GM19238 (cell line): ENCODE data around the gene ACTA1.
"Not testable (repeated sequence)": the region's sequence is repeated elsewhere in the genome, so short reads cannot be mapped to it uniquely, and the experiment has no call there.

ENCODE experiments used
- DNase-seq: peaks from one replicate; pipeline ENCODE4 v3.0.0; 2011; ENCODE audit warnings: low spot score; ENCODE audit not compliant: insufficient read length

ACTA1 gene

DNA sequence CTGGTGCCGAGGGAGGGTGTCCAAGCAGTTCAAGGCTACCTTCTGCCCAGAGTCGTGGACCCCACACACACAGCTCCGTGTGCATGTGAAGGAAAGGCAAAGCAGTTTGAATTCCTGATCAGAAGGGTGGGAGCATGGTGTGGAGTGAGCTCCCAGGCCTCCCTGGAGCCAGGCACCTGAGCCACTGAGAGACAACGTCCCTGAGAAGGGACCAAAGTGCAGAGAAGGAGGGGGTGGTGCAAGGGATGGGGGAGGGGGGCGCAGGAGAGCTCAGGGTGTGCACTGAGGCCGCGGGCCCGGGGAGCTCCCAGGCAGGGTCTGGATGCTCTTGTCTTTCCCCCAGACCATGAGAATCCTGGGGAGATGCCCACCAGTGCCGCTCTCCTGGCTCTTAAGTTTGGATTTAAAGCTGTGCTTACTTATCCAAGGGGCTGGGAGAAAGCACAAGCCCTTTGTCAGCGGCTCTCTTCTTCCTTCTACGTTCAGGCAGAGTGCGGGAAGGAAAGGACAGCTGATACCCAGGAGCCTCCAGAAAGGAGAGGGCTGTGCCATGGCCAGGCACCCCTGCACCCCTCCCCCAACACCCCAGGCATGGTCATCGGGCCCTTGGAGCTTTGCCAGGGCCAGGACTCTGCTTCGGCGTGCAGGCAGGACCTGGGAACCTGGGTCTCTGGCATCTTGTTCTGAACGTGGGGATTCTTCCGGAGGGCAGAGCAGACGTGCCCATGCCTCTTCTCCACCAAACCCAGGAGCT lies 24.1 kb downstream of the ACTA1 start:
- no peak for DNase-seq

DNA sequence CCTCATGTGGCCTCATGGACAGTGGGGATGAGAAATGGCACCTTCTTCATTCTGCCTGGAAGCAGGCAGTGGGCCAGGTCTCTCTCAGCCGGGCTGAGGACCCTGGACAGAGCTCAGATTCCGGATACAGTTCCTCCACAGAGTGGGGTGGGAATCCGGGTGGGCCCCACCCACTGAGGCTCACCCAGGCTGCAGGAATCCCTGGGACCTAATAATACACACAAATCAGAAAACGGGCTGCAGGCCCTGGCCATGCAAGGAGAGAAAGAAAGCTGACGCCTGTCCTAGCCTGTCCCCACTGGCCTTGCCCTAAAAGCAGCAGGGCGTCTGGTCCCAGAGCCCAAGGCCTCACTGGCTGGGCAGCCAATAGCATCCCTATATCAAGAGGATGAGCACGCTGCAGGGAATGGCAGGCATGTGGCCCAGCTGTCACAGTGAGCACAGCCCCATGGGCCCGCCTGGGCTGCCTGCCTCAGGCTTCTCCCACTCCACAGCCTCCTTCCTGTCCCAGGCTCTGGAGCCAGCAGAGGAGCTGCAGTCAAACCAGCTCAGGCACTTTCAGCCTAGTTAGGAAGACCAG lies 25.3 kb downstream of the ACTA1 start:
- no peak for DNase-seq

DNA sequence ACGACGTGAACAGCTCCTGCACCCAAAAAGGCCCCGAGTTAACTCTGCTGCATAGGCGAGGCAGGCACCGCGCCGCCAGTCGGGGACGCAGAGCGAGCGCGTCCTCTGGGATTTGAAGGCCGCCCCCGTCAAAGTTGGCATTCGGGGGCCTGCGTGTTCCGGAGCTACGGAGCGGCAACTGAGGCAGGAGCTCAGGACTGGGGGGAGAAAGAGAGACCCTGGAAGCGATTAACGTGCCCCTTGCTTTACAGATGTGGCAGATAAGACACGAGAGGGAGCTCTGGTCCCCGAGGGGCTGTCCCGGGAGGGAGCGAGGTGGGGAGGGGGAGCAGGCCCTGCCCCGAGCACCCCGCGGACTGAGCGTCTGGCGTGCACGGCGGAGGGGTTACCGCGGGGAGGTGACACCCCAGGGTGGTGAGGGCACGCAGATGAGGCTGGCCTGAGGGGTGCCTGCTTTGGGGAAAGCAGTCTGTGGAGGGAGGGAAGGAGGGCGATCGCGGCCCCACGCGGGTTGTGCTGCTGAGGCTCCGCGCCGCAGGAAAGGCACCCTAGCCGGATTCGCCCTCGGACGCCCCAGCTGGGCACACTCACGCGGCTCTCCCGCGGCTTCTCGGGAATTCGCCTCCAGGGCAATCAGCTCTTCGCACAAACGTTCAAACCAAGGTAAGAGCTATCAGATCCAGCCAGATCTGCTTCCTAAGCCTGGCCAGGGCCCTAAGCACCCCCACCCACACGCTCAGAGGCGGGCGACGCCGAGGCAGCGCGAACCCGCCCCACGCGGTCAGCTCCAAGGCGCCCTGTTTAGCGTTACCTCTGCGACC lies 26.5 kb downstream of the ACTA1 start:
- DNase-seq: no peak

DNA sequence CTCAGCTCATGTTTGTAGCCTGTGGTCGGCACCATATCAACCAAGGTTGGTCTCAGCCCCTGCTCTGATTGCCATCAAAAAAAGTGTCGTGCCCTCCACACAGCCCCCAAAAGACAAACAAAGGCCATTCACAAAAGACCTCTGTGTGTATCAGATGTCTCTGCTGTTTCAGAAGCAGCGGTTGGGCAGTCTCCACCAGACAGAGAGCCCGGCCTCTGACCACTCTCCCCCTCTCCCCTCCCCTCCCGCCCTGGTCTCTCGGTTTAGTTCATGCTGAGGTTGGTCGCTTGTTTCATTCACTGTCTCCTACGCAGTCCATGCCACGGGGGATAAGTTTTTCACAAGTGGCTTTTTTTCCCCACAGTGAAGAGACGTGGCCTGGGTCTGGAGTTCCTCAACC lies 27.1 kb downstream of the ACTA1 start:
- DNase-seq: no peak

DNA sequence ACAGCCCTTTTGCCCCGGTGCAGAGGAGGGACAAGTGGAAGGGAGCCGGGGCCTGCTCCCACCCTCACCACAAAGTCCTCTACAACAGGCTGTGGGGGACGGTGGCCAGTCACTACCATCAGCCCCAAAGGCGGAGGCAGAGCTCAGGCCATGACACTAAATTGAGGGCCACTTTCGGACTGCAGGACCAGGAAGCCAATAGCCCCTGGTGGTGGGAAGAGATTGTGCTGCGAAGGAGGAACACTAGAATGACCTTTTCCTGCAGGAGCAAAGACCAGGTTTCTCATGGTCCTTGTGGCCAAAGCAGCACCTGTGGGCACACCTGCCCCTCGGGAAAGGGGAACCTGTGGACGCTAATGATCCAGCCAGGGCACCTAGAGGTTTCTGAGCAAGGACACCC lies 30.3 kb downstream of the ACTA1 start:
- no peak for DNase-seq

DNA sequence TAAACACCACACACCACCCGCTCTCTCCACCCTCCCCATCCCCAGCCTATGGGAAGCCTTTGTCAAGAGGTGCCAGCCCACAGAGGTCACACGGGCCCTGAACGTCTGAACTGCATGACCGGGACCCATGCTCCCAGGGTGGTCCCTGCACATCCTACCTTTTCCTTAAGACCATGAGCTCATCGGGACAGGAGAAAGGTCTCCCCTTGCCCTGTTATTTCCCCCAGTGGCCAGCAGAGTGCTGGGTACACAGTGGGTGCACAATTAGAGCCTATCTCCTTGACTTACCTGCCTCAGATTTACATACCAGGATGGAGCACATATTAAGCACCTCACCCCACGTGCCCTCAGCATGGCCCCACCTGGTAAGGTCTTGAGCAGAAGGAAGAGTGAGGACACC lies 30.9 kb downstream of the ACTA1 start:
- no peak for DNase-seq

DNA sequence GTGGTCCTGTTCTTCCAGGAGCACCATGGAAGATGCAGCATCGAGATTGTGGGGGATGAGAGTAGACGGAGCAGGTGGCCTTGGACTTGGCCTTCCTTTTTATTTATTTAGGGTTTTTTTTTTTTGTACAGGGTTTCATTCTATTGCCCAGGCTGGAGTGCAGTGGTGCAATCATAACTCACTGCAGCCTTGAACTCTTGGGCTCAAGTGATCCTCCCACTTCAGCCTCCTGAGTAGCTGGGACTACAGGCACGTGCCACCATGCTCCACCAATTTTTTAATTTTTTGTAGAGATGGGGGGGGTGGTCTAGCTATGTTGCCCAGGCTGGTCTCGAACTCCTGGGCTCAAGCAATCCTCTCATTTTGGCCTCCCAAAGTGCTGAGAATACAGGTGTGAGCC lies 31.6 kb downstream of the ACTA1 start:
- not testable (repeated sequence) for DNase-seq

DNA sequence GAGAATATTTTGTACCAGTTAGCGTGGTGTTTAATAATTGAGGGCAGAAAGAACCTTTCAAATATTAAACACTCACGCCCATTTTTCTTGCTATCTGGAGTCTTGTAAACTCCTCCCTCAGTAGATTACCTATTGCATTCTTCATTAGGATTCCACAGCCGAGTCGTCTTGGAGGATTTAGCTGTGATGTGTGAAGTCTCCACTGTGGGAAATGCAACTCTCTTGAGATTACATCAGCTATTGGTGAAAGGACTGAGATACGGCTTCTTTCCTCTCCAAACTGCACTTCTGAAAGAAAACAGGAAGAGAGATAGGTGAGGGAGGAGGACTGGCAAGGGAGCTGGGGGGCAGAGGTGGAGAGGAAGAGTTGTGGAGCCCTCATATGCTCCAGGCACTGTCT lies 36.1 kb downstream of the ACTA1 start:
- DNase-seq: no peak

DNA sequence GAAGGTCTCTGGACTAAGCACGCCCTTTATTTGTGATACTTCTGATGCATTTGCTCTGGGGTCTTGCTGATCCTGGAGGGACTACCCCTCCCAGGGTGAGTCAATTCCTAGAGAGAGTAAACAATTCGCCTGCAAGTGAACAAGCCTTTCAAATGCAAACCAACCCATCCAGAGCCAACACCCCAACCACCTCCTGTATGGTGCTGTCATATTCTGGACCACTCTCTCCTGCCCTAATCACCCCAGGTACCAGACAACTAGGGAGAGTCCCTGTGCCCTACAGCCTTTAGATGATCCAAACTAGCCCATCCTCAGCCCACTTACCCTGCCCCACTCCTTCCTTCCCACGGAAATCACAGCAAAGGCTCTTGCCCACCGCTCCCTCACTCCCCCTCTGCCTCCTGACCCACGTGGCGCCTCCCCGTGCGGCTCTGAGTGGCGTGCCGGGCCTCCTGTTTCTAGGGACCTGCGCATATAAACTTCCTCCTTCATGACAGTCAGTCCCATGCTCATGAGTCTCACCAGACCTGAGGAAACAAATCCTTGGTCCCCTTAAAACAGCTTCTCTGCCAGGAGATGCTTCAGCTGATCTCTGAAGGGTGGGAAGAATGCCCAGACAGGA lies 37.2 kb downstream of the ACTA1 start:
- DNase-seq: no peak

DNA sequence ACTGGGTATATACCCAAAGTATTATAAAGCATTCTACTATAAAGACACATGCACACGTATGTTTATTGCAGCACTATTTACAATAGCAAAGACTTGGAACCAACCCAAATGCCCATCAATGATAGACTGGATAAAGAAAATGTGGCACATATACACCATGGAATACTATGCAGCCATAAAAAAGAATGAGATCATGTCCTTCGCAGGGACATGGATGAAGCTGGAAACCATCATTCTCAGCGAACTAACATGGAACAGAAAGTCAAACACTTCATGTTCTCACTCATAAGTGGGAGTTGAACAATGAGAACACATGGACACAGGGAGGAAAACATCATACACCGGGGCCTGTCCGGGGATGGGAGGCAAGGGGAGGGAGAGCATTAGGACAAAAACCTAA lies 39.4 kb downstream of the ACTA1 start:
- DNase-seq: not testable (repeated sequence)

DNA sequence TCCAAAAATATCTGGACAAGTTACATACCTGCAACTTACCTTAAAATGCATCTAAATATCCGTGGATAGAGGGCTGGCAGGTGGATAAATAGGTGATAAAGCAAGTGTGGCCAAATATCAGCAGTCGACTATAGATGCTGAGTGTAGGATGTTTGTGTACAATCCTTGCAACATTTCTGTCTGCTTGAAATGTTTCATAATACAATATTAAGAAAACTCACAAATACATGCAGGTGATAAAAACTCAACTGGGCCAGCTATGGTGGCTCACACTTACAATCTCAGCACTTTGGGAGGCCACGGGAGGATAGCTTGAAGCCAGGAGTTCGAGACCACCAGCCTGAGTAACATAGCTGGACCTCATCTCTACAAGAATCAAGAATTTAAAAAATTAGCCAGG lies 41.0 kb downstream of the ACTA1 start:
- no peak for DNase-seq

DNA sequence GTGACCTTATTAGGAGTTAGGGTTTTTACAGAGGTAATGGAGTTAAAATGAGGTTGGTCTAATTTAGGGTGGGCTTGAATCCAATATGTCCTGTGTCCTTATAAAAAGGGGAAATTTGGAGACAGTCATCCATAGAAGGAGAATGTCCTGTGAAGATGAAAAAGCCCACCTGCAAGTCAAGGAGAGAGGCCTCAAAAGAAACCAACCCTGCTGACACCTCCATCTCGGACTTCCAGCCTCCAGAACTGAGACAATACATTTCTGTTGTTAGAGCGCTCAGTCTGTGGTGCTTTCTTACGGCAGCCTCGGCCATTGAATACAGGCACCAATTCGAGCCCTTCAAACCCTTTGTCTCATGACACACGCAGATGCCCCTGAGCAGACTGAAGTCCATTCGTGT lies 43.8 kb downstream of the ACTA1 start:
- DNase-seq: no peak

DNA sequence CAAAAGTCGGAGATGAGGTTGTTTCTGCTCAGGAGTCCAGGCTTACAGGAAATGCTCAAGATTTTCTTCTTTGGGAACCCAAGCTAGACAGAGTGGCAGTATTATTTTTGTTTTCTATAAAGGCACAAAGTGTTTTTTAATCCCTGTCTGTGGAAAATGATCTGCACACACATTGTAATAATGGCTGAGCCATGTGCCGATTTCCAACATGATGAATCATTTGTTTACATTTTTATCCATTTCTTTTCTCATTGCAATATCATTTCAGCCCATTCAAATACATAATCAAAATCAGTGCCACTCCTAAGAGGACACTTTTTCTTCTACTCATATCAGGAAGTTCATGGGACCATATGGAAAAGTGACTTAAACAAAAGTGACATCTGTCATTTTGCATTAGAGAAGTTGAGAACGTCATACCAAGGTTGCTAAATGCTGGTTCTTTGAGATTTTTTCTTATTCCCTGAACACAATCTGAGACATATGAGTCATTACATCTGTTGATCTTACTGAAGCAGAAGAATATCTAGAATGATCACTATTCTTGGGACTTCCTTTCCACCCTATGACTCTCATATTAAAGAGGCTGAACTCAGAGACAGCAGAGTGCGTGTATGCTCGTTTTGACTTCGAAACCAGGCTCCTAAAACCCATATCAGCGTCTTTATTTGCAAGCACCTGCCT lies 44.9 kb downstream of the ACTA1 start:
- DNase-seq: no peak

DNA sequence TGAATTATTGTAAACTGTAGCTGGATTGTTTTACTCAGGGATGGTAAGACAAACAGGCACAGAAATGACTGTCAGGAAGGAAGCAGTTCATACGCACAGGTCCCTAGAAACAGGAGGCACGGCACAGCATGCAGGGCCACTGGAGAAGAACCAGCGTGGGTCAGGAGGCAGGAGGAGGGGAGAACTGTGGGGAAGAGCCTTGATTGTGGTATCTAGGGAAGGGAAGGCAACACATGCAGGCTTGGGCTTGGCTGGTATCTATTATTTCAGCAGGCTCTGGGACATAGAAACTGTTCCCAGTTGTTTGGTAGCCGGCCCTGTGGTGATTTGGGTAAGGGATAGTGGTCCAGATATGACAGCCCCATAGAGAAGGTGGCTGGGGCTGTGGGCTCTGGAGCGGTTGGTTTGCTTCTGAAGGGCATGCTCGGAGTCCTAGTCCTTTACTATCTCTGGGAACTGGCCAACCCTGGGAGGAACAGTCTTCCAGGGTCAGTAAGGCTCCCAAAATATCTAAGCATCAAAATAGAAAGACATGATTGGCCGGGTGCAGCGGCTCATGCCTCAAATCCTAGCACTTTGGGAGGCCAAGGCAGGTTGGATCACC lies 47.9 kb downstream of the ACTA1 start:
- no peak for DNase-seq

DNA sequence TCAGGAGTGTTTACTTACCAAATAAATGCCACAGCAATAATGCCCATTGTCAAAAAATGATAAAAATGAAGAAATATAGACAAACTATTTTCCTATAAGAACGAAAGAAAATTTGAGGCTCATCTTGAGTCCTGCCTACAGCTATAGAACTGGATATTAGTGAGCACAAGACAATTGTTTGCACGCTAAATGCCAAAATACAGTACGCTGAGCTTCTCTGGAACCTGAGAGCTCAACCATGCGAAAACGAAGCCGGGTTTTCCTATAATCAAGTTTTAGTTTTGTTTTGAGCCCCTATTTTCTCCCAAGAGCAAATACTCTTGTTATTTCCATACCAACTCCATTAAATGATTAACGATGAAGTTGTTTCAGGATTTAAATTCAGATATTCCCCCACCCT lies 49.1 kb downstream of the ACTA1 start:
- no peak for DNase-seq

DNA sequence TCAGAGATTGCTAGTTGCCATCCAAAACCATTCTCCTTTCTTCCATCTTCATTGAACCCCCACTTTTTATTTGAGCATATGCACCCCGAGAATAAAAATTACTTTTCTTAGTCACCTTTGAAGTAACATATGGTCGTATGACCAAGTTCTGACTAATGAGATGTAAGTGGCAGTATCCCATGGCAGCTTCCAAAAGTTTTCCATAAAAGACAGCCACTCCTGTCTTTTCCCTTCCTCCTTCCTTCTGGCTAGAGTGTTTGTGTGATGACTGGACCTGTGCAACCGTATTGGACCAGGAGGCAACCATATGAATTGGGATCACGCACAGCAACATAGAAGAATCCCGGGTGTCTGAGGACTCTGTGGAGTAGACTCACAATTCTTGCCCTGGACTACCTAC lies 49.9 kb downstream of the ACTA1 start:
- no peak for DNase-seq

DNA sequence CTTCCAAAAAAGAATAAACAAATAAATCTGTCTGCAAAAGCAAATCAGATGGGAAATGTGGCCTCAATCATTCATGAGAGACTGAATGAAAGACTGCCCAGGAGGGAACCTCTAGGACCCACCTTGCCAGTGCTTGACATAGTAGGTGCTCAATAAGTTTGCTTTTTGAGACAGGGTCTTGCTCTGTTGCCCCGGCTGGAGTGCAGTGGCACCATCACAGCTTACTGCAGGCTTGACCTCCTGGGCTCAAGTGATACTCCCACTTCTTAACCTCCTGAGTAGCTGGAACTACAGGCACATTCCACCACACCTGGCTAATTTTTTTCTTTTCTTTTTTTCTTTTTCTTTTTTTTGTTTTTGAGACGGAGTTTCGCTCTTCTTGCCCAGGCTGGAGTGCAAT lies 50.7 kb downstream of the ACTA1 start:
- no peak for DNase-seq
